KMS-11 (cell line): ENCODE data around the gene DUOXA1.

Experiments
- H2AFZ ChIP-seq: fragments of 200-600 bp; sonication (generic); 2 replicates; pipeline ENCODE4 v1.6.1; 2016; ENCODE audit warnings: antibody characterized with exemption, mixed run types, low read depth
- H3K27ac ChIP-seq: fragments of 200-600 bp; sonication (generic); 2 replicates; pipeline ENCODE4 v1.6.1; 2016; ENCODE audit warnings: mild to moderate bottlenecking, mixed run types
- H3K27me3 ChIP-seq: fragments of 200-600 bp; sonication (generic); 2 replicates; pipeline ENCODE4 v1.6.1; 2017; ENCODE audit warnings: mild to moderate bottlenecking, low read depth, mixed run types, moderate library complexity; ENCODE audit not compliant: insufficient read depth
- H3K36me3 ChIP-seq: fragments of 200-600 bp; sonication (generic); 2 replicates; pipeline ENCODE4 v1.6.1; 2017; ENCODE audit warnings: mild to moderate bottlenecking, mixed run types; ENCODE audit not compliant: insufficient read depth
- H3K4me1 ChIP-seq: fragments of 200-600 bp; sonication (generic); 2 replicates; pipeline ENCODE4 v1.6.1; 2016; ENCODE audit warnings: mild to moderate bottlenecking, low read depth, mixed run types; ENCODE audit not compliant: poor library complexity, severe bottlenecking
- H3K4me2 ChIP-seq: fragments of 200-600 bp; sonication (generic); 2 replicates; pipeline ENCODE4 v1.7.0; 2016; ENCODE audit warnings: mild to moderate bottlenecking, mixed run types
- H3K4me3 ChIP-seq: fragments of 200-600 bp; sonication (generic); IDR thresholded peaks from 2 replicates; pipeline ENCODE4 v1.6.1; 2017; ENCODE audit warnings: low read depth, low read length, mixed read lengths; ENCODE audit not compliant: insufficient read depth
- H3K79me2 ChIP-seq: fragments of 200-600 bp; sonication (generic); 2 replicates; pipeline ENCODE4 v1.6.1; 2016; ENCODE audit warnings: low read depth, mixed run types; ENCODE audit not compliant: insufficient read depth
- H3K9ac ChIP-seq: fragments of 200-600 bp; sonication (generic); 2 replicates; pipeline ENCODE4 v1.6.1; 2016; ENCODE audit warnings: mild to moderate bottlenecking, mixed run types
- H4K20me1 ChIP-seq: fragments of 200-600 bp; sonication (generic); 2 replicates; pipeline ENCODE4 v1.6.1; 2016; ENCODE audit warnings: mild to moderate bottlenecking, mixed run types; ENCODE audit not compliant: insufficient read depth
- TF ChIP-seq, protein P1 (sequence below): fragments of 200-600 bp; sonication (generic); conservative IDR thresholded peaks from 2 replicates; pipeline ENCODE4 v1.6.1; 2017; ENCODE audit warnings: low read depth, mild to moderate bottlenecking, antibody characterized with exemption, low read length, moderate library complexity, mixed read lengths

Gene DUOXA1

DNA sequence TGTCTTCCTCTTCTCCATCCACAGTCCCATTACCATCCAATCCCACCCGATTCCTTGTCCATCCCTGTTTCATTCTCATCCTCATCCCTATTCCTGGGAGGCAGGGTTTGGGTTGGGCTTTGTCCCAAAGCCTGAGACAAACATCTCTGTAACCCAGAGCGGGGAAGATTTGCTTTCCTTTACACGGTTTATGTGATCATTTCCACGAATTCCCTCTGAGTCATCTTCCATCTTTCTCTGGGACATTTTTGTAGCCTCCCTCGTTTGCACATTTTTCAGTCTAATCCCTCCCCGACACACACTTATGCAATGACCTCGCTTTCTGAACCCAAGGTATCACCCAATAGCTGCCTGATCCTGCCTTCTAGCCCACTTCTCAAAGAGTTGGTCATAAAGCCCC is 38.5 kb downstream of the DUOXA1 start:
- no peak overlapping the region for H2AFZ ChIP-seq

GRCh38 chr15:45089712-45090373 is 39.8 kb downstream of the DUOXA1 start:
- no peaks in the 10 kb centered on the region for H3K4me1 ChIP-seq
- H3K36me3 ChIP-seq, result no peaks in the 10 kb centered on the region
- TF ChIP-seq, protein P1, sequence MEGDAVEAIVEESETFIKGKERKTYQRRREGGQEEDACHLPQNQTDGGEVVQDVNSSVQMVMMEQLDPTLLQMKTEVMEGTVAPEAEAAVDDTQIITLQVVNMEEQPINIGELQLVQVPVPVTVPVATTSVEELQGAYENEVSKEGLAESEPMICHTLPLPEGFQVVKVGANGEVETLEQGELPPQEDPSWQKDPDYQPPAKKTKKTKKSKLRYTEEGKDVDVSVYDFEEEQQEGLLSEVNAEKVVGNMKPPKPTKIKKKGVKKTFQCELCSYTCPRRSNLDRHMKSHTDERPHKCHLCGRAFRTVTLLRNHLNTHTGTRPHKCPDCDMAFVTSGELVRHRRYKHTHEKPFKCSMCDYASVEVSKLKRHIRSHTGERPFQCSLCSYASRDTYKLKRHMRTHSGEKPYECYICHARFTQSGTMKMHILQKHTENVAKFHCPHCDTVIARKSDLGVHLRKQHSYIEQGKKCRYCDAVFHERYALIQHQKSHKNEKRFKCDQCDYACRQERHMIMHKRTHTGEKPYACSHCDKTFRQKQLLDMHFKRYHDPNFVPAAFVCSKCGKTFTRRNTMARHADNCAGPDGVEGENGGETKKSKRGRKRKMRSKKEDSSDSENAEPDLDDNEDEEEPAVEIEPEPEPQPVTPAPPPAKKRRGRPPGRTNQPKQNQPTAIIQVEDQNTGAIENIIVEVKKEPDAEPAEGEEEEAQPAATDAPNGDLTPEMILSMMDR, result no peak
- no peaks in the 10 kb centered on the region for H4K20me1 ChIP-seq
- H2AFZ ChIP-seq, result no peak overlapping the region
- H3K79me2 ChIP-seq, result no peaks in the 10 kb centered on the region
- no peak overlapping the region for H3K4me2 ChIP-seq
- H3K27me3 ChIP-seq, result no peaks in the 10 kb centered on the region
- no peak overlapping the region for H3K27ac ChIP-seq
- no peak overlapping the region for H3K9ac ChIP-seq
- H3K4me3 ChIP-seq, result no peak overlapping the region

More for the DNA sequence above, 38.5 kb downstream of the DUOXA1 start:
- H3K4me1 ChIP-seq, result no peaks in the 10 kb centered on the region
- H4K20me1 ChIP-seq, result no peaks in the 10 kb centered on the region
- H3K4me2 ChIP-seq, result no peak overlapping the region
- TF ChIP-seq, protein P1, result no peak
- no peaks in the 10 kb centered on the region for H3K36me3 ChIP-seq
- H3K27me3 ChIP-seq, result no peaks in the 10 kb centered on the region
- H3K27ac ChIP-seq, result no peak overlapping the region
- H3K4me3 ChIP-seq, result no peak overlapping the region
- H3K79me2 ChIP-seq, result no peaks in the 10 kb centered on the region
- no peak overlapping the region for H3K9ac ChIP-seq

- H3K4me2 ChIP-seq, result no peak overlapping the region
- no peaks in the 10 kb centered on the region for H3K79me2 ChIP-seq
- no peaks in the 10 kb centered on the region for H4K20me1 ChIP-seq
- H3K4me3 ChIP-seq, result no peak overlapping the region
- no peaks in the 10 kb centered on the region for H3K4me1 ChIP-seq
- TF ChIP-seq, protein P1, result no peak
- no peak overlapping the region for H2AFZ ChIP-seq
- H3K27ac ChIP-seq, result no peak overlapping the region
- H3K27me3 ChIP-seq, result no peaks in the 10 kb centered on the region
- no peaks in the 10 kb centered on the region for H3K36me3 ChIP-seq
- no peak overlapping the region for H3K9ac ChIP-seq
Observed at GRCh38 chr15:45088801-45089711, 40.6 kb downstream of the DUOXA1 start.

GRCh38 chr15:45087513-45087912 is 42.2 kb downstream of the DUOXA1 start:
- H3K4me3 ChIP-seq, result no peak overlapping the region
- H2AFZ ChIP-seq, result no peak overlapping the region
- H3K36me3 ChIP-seq, result no peaks in the 10 kb centered on the region
- H3K4me1 ChIP-seq, result no peaks in the 10 kb centered on the region
- TF ChIP-seq, protein P1, result no peak
- no peak overlapping the region for H3K27ac ChIP-seq
- H4K20me1 ChIP-seq, result no peaks in the 10 kb centered on the region
- no peaks in the 10 kb centered on the region for H3K27me3 ChIP-seq
- no peaks in the 10 kb centered on the region for H3K79me2 ChIP-seq
- no peak overlapping the region for H3K9ac ChIP-seq
- H3K4me2 ChIP-seq, result no peak overlapping the region
